Dedifferentiated amniotic fluid mesenchymal stem cell (primary cell): Measurements from ENCODE around the gene NEAT1.

ENCODE experiments used
- DNase-seq: peaks from one replicate; pipeline ENCODE4 v3.0.0-alpha.2; 2016; ENCODE audit errors: extremely low spot score

NEAT1 gene

GRCh38 chr11:65479184-65480145, 56.9 kb downstream of the NEAT1 start:
- peak; percentile 58 for DNase-seq

GRCh38 chr11:65482306-65482850, 59.8 kb downstream of the NEAT1 start:
- no peak for DNase-seq

GRCh38 chr11:65485920-65486219, 63.3 kb downstream of the NEAT1 start:
- DNase-seq = no peak

- no peak for DNase-seq
Measured at GRCh38 chr11:65486570-65487466, 64.2 kb downstream of the NEAT1 start.

- DNase-seq = peak; percentile 100
Measured at GRCh38 chr11:65487467-65488272, 65.1 kb downstream of the NEAT1 start.

GRCh38 chr11:65488273-65489034, 65.9 kb downstream of the NEAT1 start:
- DNase-seq = no peak

- DNase-seq = peak; percentile 65
Measured at GRCh38 chr11:65489035-65489705, 66.6 kb downstream of the NEAT1 start.

- DNase-seq = no peak
Measured at GRCh38 chr11:65489706-65490320, 67.2 kb downstream of the NEAT1 start.

GRCh38 chr11:65491163-65491465, 68.5 kb downstream of the NEAT1 start:
- no peak for DNase-seq

- DNase-seq = peak; percentile 91
Measured at GRCh38 chr11:65491614-65492386, 69.2 kb downstream of the NEAT1 start.

- DNase-seq = no peak
Measured at GRCh38 chr11:65492387-65492636, 69.7 kb downstream of the NEAT1 start.

GRCh38 chr11:65492637-65493366, 70.2 kb downstream of the NEAT1 start:
- DNase-seq = no peak

GRCh38 chr11:65493367-65494176, 71.0 kb downstream of the NEAT1 start:
- peak; percentile 88 for DNase-seq
